Right hindlimb (tissue), 1 donor: ENCODE data around the gene TNFRSF1A.

Experiments
- DNase-seq: peaks from one replicate; pipeline ENCODE4 v3.0.0-alpha.2; 2018

The TNFRSF1A gene

DNA sequence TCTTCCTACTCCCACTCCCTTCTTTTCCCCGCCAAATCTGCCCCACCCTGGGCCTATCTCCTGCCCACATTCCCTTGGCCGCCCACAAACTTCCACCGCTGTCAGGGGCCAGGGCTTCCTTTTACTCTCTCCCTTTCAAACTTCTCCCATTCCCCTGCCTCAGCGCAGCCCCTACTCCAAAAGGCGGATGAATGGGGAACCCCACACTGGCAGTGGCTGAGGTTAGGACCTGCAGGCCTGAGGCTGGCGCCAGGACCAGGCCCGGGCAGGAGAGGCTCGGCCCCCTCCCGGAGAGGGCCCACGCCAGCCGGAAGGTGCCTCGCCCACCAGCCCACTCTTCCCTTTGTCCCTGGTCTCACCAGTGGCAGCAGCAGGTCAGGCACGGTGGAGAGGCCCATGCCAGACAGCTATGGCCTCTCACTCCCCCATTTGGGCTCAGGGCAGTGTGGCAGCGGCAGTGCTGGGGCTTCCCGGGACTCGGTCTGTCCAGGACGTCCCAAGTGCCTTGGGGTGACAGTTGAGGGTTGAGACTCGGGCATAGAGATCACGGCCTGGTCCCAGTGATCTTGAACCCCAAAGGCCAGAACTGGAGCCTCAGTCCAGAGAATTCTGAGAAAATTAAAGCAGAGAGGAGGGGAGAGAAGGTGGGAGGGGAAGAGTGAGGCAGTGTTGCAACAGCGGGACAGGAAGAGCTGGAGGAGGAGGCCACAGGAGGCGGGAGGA is at the start of gene TNFRSF1A:
Gene TNFRSF1A (minus strand): TSS at position 660 of the 723 bp plus-strand sequence. CDS start 262 bp downstream, at position 398.
- peak; percentile 87 for DNase-seq

DNA sequence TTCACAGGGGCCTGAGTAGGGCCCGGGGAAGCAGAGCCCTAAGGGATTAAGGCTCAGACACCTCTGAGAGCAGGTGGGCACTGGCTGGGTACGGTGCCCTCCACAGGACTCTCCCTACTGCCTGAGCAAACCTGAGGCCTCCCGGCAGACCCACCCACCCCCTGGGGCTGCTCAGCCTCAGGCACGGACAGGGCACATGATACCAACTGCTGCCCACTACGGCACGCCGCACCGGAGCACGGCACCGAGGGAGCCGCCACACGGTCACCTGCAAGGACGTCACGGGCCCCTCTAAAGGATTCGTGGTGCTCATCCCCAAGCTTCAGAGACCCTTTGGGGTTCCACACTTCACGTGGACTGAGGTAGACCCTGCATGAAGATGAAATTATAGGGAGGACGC is 49.1 kb upstream of the TNFRSF1A start:
- no peak for DNase-seq

DNA sequence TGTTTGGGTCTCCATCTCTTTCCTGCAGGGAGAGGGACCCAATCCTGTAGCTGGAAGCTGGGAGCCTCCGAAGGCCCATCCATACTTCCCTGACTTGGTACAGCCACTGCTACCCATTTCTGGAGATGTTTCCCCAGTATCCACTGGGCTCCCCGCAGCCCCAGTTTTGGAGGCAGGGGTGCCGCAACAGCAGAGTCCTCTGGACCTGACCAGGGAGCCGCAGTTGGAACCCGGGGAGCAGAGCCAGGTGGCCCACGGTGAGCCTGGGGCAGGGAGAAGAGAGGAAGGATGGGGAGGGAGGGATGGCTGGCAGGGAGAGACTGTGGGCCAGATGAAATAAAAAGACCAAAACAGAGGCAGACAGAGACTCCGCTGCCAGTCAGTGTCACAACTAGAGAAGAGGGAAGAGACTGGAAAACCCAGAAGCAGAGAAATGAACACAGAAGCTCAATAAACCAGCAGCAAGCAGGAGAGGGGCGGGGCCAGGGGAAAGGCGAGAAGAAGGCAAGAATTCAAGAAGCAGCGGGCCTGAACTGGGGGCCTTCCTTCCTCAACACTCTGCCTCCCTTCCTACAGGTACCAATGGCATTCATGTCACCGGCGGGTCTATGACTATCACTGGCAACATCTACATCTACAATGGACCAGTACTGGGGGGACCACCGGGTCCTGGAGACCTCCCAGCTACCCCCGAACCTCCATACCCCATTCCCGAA is 48.4 kb upstream of the TNFRSF1A start:
- no peak for DNase-seq

DNA sequence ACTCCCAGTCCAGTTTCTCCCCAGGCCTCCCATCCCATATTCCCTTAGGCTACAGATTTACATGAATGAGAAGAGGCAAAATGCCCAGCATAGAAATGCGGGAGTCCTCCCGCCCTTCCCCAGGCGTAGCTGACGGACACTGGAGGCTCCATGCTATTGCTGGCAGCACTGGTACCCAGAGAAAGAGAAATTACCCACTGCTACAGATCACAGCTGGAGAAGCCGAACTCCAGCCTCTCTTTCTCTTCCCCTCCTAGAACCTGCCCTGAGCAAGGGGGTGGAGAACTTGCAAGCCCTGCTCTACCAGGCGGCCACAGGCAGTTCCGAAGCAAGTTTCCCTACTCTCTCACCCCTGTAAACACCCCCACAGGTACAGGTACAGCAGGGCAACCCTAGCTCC is 45.7 kb upstream of the TNFRSF1A start:
- DNase-seq: no peak

DNA sequence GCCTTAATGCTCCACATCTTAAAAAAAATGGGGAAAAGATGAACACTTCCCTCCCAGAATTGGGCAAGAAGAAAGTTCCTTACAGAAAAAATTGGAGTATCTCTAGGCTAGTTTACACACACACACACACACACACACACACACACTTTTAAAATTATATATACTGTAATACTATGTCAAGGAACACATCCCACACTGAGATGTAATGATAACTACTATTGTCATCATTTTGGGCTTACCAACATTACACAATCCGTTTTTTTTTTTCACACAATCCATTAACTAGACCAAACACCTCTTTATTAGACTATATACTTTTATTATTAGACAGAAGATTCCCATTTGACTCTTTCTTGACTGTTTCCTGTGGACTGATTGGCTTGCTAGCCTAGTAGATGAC is 44.6 kb upstream of the TNFRSF1A start:
- no peak for DNase-seq

DNA sequence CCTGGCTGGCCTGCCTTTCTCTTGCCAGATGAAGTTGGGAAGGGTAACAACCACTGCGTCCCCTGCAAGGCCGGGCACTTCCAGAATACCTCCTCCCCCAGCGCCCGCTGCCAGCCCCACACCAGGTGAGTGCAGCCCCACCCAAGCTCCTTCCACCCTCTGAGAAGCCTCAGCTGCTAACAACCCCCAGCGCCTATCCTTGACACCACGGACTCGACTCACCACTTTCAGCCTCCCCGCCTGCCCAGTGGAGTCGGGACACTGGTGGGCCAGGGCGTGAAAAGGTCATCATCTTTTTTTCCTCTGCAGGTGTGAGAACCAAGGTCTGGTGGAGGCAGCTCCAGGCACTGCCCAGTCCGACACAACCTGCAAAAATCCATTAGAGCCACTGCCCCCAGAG is 44.2 kb upstream of the TNFRSF1A start:
- no peak for DNase-seq

DNA sequence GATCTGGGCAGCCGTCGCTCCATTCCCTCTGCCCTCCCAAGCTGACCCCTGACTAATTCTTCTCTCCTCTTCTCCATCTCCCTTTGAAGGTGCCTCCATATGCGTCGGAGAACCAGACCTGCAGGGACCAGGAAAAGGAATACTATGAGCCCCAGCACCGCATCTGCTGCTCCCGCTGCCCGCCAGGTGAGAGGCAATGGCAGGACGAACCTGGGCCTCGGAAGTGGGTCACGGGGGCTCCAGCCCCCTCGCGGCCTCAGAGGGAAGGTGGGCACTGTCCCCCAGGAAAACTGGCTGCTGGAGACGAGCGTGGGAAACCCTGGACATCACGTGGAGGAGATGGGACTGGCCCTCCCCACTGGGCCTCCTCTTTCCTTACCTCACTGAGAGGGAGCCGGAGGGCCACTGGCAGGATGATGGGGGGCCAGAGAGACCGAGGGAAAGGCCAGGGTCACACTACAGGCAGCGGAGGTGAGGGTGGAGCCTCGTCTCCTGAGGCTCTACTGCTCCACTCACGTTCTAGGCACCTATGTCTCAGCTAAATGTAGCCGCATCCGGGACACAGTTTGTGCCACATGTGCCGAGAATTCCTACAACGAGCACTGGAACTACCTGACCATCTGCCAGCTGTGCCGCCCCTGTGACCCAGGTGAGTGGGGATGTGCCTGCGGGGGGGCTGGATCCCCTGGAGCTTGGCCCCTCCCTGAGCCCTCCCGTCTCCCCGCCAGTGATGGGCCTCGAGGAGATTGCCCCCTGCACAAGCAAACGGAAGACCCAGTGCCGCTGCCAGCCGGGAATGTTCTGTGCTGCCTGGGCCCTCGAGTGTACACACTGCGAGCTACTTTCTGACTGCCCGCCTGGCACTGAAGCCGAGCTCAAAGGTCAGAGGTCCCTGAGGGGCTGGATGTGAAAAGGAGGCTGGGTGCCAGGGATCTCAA is 42.9 kb upstream of the TNFRSF1A start:
- no peak for DNase-seq

DNA sequence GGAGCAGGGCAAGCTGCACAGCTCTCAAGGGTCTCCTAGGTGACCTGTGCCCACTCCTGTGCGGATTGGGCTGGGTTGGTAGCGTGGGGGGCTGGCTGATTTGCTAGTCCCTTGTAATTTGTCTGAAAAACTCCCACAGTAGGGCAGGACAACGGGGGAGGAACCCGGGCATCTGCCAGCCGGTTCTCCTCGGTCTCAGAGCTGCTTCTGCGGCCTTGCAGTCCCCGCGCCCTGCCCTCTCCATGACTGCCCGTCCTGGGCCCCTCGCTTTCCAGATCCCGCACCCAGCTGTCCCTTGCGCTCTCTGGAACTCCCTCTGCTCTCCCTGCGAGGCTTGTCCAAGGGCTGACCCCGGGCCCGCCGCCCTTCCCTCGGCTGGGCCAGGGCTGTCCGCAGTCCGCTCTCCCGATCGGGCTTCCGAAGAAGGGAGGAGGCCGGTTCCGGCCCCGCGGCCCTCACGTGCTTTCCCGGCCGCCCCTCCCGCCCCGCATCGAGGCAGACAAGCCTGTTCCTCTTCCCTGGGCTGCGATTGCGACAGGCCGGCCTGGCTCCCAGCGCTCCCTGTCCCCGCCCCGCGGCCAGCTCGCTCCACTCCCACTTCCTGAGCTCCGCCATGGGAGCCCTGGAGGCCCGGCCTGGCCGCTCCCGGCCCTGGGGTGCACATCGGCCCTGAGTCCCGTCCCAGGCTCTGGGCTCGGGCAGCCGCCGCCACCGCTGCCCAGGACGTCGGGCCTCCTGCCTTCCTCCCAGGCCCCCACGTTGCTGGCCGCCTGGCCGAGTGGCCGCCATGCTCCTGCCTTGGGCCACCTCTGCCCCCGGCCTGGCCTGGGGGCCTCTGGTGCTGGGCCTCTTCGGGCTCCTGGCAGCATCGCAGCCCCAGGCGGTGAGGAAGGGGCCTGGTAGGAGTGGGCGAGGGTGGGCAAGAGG is 42.0 kb upstream of the TNFRSF1A start, which contains the start of gene LTBR:
Gene LTBR (plus strand): TSS at position 591 of the 927 bp plus-strand sequence. CDS start 197 bp downstream, at position 788.
- peak; percentile 95 for DNase-seq

DNA sequence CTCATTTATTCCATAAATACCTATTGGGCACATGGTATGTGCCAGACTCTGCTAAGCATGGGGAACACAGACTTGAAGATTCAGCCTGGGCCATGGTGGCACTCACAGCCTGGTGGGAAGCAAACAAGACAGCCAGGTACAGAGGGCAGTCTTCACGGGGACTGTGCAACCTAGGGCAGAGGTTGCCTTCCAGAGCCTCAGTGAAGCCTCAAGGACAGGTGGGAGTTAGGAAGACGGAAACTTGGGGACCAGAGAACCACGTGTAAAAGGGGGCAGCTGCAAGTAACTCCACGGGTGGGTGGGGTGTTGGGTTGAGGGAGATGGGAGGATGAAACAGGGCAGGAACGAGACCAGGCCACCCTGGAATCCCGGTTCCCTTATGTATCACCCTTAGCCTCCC is 41.1 kb upstream of the TNFRSF1A start:
- DNase-seq: no peak

DNA sequence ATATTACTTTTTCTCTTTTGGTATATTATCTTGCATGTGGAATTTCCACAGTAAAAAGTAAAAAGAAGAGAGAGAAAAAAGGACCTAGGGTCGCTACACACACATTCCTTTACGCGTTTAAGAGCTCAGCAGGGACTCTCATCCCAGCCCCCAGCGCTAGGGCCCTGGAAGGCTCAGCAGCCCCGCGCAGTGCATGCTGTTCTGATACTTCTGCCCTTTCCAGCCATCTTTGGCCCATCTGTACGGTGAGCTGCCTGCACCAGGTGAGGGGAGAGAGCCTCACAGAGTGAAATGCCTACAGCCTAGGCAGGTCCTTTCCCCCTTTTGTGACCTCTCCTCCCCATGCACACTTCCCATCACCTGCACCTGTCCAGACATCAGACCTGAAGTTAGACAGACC is 40.5 kb upstream of the TNFRSF1A start:
- DNase-seq: no peak

DNA sequence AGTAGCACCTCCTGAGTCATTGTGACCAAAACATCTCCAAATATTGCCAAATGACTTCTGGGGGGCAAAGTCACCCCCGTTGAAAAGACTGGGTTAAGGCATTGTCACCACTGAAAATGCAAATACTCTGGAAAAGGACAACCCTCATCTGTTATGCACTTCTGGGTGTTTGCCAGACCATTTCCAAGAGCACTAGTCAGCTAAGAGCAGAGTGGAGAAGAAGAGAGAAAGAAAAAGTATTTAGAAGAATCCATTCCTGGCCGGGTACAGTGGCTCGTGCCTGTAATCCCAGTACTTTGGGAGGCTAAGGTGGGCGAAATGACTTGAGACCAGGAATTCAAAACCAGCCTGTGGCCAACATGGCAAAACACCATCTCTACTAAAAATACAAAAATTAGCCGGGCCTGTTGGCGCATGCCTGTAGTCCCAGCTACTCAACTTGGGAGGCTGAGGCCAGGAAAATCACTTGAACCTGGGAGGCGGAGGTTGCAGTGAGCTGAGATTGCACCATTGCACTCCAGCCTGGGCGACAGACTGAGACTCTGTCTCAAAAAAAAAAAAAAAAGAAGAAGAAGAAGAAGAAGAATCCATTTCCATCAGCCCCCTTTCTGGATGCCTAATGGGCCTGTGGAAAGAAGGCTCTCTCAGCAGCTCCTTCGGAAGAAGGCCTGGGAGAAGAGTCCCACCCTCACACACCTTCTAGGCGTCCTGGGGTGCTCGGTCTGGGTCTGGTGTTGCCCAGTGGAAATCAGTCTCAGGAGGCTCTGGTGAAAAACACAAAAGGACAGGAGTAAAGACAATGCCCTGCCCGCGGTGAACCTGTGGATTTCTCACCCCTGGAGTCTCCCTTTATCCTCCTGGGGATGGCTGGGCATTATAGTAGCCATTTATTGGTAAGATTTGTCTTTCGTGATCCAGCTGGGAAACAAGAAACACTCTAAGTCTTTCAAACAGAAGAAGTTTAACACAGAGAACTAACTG is 38.6 kb upstream of the TNFRSF1A start:
- DNase-seq: no peak

DNA sequence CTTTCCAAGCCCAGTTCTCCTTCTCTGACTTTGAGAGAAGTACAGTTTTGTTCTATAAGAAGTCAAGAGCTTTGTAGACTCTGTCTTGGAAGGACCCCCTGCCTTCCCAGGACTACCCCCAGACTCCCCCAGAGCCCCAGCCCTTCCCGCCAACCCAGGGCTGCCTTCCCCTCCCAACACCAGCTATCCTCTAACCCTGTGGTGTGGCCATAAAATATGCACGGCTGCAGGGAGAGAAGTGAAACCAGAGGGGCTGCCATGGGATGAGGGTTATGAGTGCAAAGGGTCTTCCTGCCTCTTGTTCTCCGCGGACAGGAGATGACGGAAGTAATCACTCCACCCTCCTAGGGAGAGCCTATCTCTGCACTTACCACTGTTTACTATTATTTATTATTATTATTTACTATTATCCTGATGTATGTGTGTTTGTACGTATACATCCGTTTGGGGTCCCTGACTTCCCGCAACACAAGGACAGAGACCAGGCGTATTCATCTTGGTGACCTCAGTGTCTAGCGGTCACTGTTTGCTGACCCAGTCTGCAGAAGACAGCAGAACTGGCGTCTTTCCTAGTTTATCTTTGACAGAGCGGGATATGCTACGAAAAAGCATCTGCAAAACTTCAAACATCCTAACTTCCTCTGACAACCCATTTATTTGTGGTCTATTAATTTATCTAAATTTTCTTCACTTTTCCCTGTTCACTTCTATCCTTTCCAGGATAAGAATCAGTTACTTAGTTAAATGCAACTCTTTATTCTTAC is 37.0 kb upstream of the TNFRSF1A start:
- DNase-seq: no peak

DNA sequence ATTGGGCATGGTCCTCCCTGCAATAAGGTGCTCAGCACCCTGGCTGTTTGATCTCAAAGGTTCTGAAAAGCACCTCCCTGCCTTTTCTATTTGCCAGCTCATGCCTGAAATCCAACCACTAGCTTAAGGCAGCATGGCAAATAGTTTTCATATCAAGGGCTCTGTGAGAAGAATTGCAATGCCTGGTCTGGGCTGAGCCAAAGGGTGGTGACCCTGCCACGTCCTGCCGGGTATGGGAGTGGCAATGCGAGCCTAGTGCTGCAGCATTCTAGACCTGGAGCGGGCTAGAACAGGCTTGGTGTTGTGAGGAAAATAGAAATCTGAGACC is 35.8 kb upstream of the TNFRSF1A start:
- DNase-seq: no peak

DNA sequence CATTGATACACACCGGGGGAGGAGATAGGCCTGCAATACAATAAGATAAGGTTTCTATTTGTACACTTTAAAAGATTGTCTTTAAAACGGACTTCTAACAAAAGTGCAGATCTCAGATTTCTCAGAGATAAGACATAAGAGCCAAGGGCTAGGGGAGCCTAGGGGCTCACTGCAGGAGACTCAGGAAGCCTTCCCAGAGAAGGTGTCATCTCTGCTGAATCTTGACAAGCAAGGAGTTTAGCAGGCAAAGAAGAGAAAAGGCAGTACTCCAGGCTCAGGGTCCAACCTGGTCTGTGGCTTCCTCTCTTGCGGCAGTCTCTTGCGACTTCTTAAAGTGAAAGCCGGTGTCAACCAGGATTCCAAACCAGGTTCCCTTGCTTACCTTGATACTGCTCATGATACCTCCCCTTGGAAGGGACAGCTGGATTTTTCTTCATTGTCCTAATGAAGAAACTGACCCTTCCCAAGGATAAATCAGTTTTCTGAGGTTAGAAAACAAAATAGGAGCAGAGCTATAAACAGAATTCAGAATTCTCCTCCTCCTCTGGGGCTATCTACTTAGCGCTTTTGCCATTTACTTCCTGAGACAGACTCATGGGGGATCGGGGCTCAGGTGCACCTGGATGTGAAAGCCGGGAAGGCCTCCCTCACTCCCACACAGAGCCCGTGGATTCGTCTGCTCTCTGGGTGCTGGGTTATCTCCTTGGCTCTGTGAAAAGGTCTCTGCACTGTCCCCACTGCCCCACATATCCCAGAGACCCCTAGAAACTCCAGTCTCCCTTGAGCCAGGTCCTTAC is 35.2 kb upstream of the TNFRSF1A start:
- no peak for DNase-seq

DNA sequence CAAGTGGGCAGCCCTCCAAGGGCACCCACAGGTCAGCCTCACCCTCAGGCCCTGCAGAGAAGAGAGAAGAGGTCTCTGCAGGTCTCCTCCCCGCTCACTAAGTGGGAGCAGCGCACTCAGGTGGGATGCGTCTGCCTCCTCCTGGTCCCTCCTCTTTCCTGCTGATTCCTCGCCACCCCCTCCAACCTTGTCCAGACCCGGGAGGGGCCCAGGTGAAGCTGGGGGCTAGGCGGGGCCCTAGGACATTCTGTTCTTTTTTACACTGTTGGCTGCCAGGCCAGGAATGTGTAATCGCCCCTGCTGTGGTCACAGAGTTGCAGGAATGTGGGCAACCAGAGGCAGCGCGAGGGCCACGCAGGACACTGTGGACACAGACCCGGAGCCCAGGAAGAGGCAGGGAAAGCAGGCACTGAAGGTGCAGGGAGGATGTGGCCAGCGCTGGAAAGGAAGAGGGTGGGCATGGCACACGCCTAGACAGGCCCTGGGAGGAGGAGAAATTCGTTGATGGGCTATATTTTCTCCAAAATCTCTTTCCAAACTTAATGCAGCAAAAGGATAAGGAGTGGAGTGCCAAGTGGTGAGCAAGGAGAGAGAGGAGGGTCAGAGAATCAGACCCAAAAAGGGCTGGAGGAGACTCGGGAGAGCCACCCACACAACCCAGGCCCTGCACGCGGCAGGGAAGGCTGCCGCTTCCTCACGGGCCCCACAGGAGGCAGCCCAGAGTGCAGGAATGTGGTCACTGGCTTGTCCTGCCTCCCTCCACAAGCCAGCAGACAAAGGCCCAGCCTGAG is 34.4 kb upstream of the TNFRSF1A start:
- peak; percentile 65 for DNase-seq

DNA sequence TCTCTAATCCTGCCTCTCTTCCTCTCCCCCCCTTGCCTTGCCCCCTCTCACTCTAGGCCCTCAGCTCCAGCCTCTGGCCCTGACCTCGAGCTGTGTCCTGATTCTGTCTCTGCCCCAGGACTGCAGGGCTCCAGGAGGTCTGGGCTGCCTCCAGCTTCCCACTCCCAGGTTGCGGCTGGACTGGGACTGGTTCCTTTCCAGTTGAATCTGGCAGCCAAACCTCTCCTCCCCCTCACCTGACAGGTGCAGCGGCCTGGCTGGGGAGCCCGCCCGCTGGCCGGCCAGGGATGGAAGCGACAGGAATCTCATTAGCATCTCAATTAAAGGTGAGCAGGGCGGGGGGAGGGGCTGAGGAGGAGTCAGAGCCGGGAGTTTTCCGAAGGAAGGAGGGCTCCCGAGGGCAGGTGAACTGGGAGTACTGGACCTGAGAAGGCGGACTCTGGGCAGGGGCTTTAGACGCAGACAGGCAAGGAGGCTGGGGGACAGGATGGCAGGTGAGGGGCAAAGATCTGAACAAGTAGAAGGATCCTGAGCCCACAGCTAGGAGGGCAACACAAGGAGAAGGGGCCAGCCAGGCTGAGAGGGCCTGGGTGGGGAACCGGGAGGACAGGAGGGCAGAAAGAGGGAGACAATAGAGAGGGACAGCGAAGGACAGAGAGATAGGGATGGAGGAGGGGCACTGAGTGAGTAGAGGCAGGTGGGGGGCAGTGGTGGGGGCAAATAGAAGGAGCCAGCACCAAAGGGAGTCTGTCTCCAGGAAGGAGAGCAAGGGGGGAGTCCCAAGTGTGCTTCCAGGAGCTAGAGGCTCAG is 33.6 kb upstream of the TNFRSF1A start, which contains the start of gene SCNN1A:
Gene SCNN1A (minus strand): TSS at position 295 of the 810 bp plus-strand sequence. CDS start 780 bp downstream, outside the sequence.
- no peak for DNase-seq

DNA sequence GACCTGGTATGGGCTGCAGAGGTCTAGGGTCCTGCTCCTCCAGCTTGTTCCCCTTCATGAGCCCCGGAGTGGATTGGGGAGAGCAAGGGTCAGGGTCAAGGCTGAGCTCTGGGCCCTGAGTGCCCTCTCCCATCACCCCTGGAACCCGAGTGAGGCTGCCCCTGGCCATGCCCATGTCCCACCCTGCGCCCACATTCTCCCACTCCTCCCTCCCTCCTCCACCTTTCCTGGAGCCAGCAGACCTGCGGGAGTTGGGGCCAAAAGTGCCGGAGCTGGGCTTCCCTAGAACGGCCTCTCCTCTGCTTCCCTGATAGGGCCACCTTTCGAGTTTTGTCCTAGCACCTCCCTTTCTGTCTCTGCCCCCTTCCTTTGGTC is 32.9 kb upstream of the TNFRSF1A start:
- no peak for DNase-seq
